Calu3 (cell line): ENCODE data around the gene S1PR3. TPM values are rescaled to one million over a fixed set of nuclear protein-coding genes. Genes with fewer than 3 reads are reported as not detected.

Experiments used
- BruUV-seq: library from RNA; stranded (reverse); fragments of 400-500 nt; replicated peaks from 2 replicates; lab custom pipeline; 2021; lab: Mats Ljungman, UMichigan
- CTCF ChIA-PET: fragments of 300-600 bp; sonication (Branson Sonifier 250); formaldehyde crosslinking; loops from one replicate; lab custom pipeline; 2022; ENCODE audit warnings: antibody characterized with exemption; lab: Charles Lee
- DNase-seq: peaks from one replicate; pipeline ENCODE4 v3.0.0; 2022
- H3K27ac Mint-ChIP-seq: one replicate; pipeline ENCODE4 v1.8.0; 2022; ENCODE audit warnings: mixed read lengths; ENCODE audit not compliant: unreplicated experiment
- H3K27me3 Mint-ChIP-seq: one replicate; pipeline ENCODE4 v1.8.0; 2022; ENCODE audit warnings: mixed read lengths; ENCODE audit not compliant: unreplicated experiment
- H3K36me3 Mint-ChIP-seq: one replicate; pipeline ENCODE4 v1.8.0; 2022; ENCODE audit warnings: mild to moderate bottlenecking, moderate library complexity, mixed read lengths; ENCODE audit not compliant: insufficient read depth, unreplicated experiment
- H3K4me1 Mint-ChIP-seq: one replicate; pipeline ENCODE4 v1.8.0; 2022; ENCODE audit warnings: mild to moderate bottlenecking, low read depth, mixed read lengths; ENCODE audit not compliant: unreplicated experiment
- H3K4me3 Mint-ChIP-seq: one replicate; pipeline ENCODE4 v1.8.0; 2022; ENCODE audit warnings: mild to moderate bottlenecking, low read depth, moderate library complexity, mixed read lengths; ENCODE audit not compliant: unreplicated experiment
- H3K9me3 Mint-ChIP-seq: one replicate; pipeline ENCODE4 v1.8.0; 2022; ENCODE audit warnings: low read depth, mixed read lengths; ENCODE audit not compliant: unreplicated experiment
- intact Hi-C: fragments of 100-400 bp; cut with micrococcal nuclease; formaldehyde crosslinking; loops from one replicate; pipeline ENCODE4 v1.10.0; 2022; ENCODE audit not compliant: unreplicated experiment
- total RNA-seq: library from RNA; stranded (reverse); gene quantifications from 2 replicates; pipeline ENCODE4 v1.2.3, GENCODE V29; 2022
- TF ChIP-seq, protein P1 (sequence below): fragments of 200-600 bp; IDR thresholded peaks from one replicate; pipeline ENCODE4 v1.8.0; 2022; ENCODE audit warnings: antibody characterized with exemption; ENCODE audit not compliant: unreplicated experiment

S1PR3 gene
- total RNA-seq, 1 experiment from 2014 or later, result 0.66 TPM

DNA sequence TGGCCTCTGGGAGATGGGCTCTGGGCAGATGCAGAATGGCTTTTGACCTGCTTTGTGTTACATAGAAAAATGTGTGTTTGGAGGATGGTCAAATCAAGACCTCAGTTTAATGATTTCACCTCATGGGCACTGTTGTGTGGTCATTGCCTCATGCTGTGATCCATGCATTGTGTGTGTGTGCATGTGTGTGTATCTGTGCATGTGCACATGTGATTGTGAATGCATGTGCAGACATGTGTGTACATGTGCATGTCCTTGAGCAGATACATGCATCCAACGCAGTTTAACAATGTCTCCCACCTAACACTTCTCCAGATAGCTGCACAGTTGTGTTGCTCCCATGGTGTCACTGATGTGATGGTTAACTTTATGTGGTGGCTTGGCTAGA lies 40.1 kb upstream of the S1PR3 start:
- H3K36me3 Mint-ChIP-seq, result no peaks in the 10 kb centered on the region
- no TSS peak for BruUV-seq
- CTCF ChIA-PET, result no interaction called here
- H3K27me3 Mint-ChIP-seq, result no peaks in the 10 kb centered on the region
- intact Hi-C loops, result no loop called here
- DNase-seq, result no peak
- TF ChIP-seq, protein P1, sequence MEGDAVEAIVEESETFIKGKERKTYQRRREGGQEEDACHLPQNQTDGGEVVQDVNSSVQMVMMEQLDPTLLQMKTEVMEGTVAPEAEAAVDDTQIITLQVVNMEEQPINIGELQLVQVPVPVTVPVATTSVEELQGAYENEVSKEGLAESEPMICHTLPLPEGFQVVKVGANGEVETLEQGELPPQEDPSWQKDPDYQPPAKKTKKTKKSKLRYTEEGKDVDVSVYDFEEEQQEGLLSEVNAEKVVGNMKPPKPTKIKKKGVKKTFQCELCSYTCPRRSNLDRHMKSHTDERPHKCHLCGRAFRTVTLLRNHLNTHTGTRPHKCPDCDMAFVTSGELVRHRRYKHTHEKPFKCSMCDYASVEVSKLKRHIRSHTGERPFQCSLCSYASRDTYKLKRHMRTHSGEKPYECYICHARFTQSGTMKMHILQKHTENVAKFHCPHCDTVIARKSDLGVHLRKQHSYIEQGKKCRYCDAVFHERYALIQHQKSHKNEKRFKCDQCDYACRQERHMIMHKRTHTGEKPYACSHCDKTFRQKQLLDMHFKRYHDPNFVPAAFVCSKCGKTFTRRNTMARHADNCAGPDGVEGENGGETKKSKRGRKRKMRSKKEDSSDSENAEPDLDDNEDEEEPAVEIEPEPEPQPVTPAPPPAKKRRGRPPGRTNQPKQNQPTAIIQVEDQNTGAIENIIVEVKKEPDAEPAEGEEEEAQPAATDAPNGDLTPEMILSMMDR, result no peak
- H3K9me3 Mint-ChIP-seq, result no peaks in the 10 kb centered on the region
- no peak overlapping the region for H3K27ac Mint-ChIP-seq
- H3K4me3 Mint-ChIP-seq, result no peak overlapping the region
- peaks cover 9% of the 10 kb centered on the region for H3K4me1 Mint-ChIP-seq

DNA sequence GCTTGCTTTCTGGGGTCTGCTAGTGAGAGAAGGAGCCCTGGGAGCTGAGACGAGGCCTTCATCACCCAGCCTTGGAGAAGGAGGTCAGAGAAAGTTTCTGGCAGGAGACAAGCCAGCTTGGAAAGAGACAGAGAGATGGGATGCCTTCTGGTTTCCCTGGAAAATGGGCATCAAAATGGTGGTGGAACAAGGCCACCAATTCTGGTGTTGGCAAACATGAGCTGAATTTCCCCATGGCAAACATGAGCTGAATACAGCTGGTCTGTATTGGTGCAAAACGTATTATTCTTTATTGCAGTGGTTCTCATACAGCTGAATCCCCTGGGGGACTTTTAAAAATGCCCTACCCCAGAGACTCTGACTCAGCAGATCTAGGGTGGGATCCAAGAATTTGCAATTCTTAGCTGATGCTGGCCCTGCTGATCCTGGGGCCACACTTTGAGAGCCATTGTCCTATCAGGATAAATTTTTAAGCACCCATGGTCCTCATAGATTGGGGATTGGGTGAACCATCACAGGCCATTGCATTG lies 39.1 kb upstream of the S1PR3 start:
- no TSS peak for BruUV-seq
- Mint-ChIP-seq H3K4me3 (no peak overlapping the region), H3K36me3 (no peaks in the 10 kb centered on the region), H3K9me3 (no peaks in the 10 kb centered on the region), H3K27me3 (no peaks in the 10 kb centered on the region), H3K4me1 (peaks cover 9% of the 10 kb centered on the region), H3K27ac (no peak overlapping the region)
- CTCF ChIA-PET, result interaction anchor here (0.6 kb wide), 1 partner anchor 31 kb away, joined by 4 read pairs; no protein-coding TSS in a partner anchor
- intact Hi-C loops, result no loop called here
- TF ChIP-seq, protein P1, result no peak
- DNase-seq, result no peak

DNA sequence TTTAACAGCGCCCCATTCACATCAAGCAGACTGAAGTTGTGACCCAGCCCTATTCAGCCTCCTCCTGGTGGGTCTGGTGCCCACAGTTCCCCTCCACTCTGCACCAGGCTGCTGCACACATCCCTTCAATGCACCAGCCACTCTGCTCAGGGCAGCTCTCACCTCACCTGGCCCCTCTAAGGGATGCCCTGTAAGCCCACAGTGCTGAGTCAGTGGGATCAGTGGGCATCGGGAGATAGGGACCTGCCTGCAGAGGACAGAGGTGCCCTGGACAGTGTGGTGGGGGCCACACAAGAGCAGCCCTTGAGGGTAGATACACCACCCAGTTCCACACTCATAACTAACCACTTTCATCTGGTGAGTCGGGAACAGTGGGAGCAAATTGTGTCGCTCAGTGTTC lies 38.3 kb upstream of the S1PR3 start:
- no peak overlapping the region for H3K27ac Mint-ChIP-seq
- CTCF ChIA-PET, result interaction anchor here (0.6 kb wide), 1 partner anchor 30 kb away, joined by 4 read pairs; no protein-coding TSS in a partner anchor

DNA sequence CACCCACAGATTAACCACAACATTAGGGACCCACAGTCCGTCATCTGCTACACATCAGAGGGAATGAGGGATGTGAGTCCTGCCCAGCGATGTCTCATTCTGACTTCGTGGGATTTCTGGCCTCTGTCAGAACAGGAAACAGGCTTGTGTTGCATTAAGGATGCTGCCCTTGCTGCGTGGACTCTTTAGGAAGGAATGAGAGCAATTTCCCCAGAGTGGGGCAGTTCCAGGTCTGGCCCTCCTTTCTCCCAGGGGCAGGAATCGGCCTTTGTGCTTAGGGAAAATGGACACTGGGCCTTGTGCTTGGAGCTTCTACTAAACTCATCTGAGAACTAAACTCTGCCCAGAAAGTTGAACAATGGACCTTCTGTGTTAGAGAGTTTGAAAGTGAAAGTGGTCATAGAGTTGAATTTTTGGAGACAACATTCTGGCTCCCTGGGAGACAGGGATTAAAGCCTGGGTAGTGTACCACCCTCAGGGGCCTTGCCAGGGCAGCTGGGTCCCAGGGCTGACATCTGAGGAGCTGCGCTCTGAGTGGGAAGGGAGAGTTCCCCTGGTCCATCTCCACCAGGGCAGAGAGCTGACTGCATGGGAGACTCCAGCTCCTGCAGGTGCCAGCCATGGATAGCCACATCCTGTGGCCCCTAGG lies 37.8 kb upstream of the S1PR3 start:
- intact Hi-C loops, result no loop called here
- no TSS peak for BruUV-seq
- TF ChIP-seq, protein P1, result no peak
- DNase-seq, result no peak
- Mint-ChIP-seq H3K27ac (no peak overlapping the region), H3K4me1 (peaks cover 9% of the 10 kb centered on the region), H3K36me3 (no peaks in the 10 kb centered on the region), H3K9me3 (no peaks in the 10 kb centered on the region), H3K4me3 (no peak overlapping the region), H3K27me3 (no peaks in the 10 kb centered on the region)
- CTCF ChIA-PET, result no interaction called here

More for the DNA sequence above, 38.3 kb upstream of the S1PR3 start:
- H3K9me3 Mint-ChIP-seq, result no peaks in the 10 kb centered on the region
- no peak overlapping the region for H3K4me3 Mint-ChIP-seq
- TF ChIP-seq, protein P1, result no peak
- H3K27me3 Mint-ChIP-seq, result no peaks in the 10 kb centered on the region
- H3K36me3 Mint-ChIP-seq, result no peaks in the 10 kb centered on the region
- intact Hi-C loops, result no loop called here
- no peak for DNase-seq
- H3K4me1 Mint-ChIP-seq, result peaks cover 9% of the 10 kb centered on the region
- BruUV-seq, result no TSS peak
